Mononuclear cell (primary cell): Measurements from ENCODE around the gene SYNC. TPM values are rescaled to one million over a fixed set of nuclear protein-coding genes. Genes with fewer than 3 reads are reported as not detected.

Experiments used
- H3K27me3 ChIP-seq: 2 replicates; pipeline ENCODE4 v1.6.0; 2011; ENCODE audit warnings: low read length, control low read depth; ENCODE audit not compliant: insufficient read depth
- H3K4me1 ChIP-seq: 2 replicates; pipeline ENCODE4 v1.5.1; 2011; ENCODE audit warnings: mild to moderate bottlenecking, low read length, control low read depth; ENCODE audit not compliant: insufficient read depth
- H3K4me3 ChIP-seq: 2 replicates; pipeline ENCODE4 v1.5.1; 2011; ENCODE audit warnings: mild to moderate bottlenecking, low read length, moderate library complexity
- H3K9me3 ChIP-seq: 2 replicates; pipeline ENCODE4 v1.5.1; 2011; ENCODE audit warnings: low read depth, mild to moderate bottlenecking, control low read depth, low read length
- total RNA-seq: library from RNA; depleted of rRNA; stranded (reverse); fragments of >200 nt; gene quantifications from one replicate; pipeline ENCODE4 v1.2.3, GENCODE V29; 2012

Gene SYNC
- total RNA-seq, 1 donor, result 0.10 TPM

GRCh38 chr1:32733582-32734321, 31.2 kb upstream of the SYNC start:
- H3K27me3 ChIP-seq, result no peaks in the 10 kb centered on the region
- no peaks in the 10 kb centered on the region for H3K9me3 ChIP-seq
- H3K4me1 ChIP-seq, result no peaks in the 10 kb centered on the region
- no peak overlapping the region for H3K4me3 ChIP-seq

- no peaks in the 10 kb centered on the region for H3K9me3 ChIP-seq
- no peak overlapping the region for H3K4me3 ChIP-seq
- H3K4me1 ChIP-seq, result peaks cover 9% of the 10 kb centered on the region
- H3K27me3 ChIP-seq, result no peaks in the 10 kb centered on the region
Observed at GRCh38 chr1:32729254-32730046, 26.9 kb upstream of the SYNC start.

GRCh38 chr1:32728413-32729077, 26.0 kb upstream of the SYNC start:
- Histone ChIP-seq H3K4me3 (no peak overlapping the region), H3K9me3 (no peaks in the 10 kb centered on the region), H3K27me3 (no peaks in the 10 kb centered on the region), H3K4me1 (peaks cover 9% of the 10 kb centered on the region)

GRCh38 chr1:32727876-32728275, 25.3 kb upstream of the SYNC start:
- H3K27me3 ChIP-seq, result no peaks in the 10 kb centered on the region
- peaks cover 9% of the 10 kb centered on the region for H3K4me1 ChIP-seq
- H3K9me3 ChIP-seq, result no peaks in the 10 kb centered on the region

GRCh38 chr1:32725615-32725982, 23.0 kb upstream of the SYNC start:
- Histone ChIP-seq H3K9me3 (no peaks in the 10 kb centered on the region), H3K27me3 (no peaks in the 10 kb centered on the region), H3K4me3 (no peak overlapping the region)

More at GRCh38 chr1:32727876-32728275, 25.3 kb upstream of the SYNC start:
- no peak overlapping the region for H3K4me3 ChIP-seq

GRCh38 chr1:32724678-32725614, 22.4 kb upstream of the SYNC start:
- H3K4me3 ChIP-seq, result no peak overlapping the region
- peaks cover 9% of the 10 kb centered on the region for H3K4me1 ChIP-seq
- no peaks in the 10 kb centered on the region for H3K9me3 ChIP-seq
- no peaks in the 10 kb centered on the region for H3K27me3 ChIP-seq

More at GRCh38 chr1:32725615-32725982, 23.0 kb upstream of the SYNC start:
- H3K4me1 ChIP-seq, result peaks cover 9% of the 10 kb centered on the region

- H3K9me3 ChIP-seq, result no peaks in the 10 kb centered on the region
- H3K4me3 ChIP-seq, result no peak overlapping the region
- H3K4me1 ChIP-seq, result peaks cover under 1% of the 10 kb centered on the region
- H3K27me3 ChIP-seq, result no peaks in the 10 kb centered on the region
Observed at GRCh38 chr1:32719681-32720275, 17.2 kb upstream of the SYNC start.

GRCh38 chr1:32718527-32718926, 16.0 kb upstream of the SYNC start:
- Histone ChIP-seq H3K4me1 (no peaks in the 10 kb centered on the region), H3K9me3 (no peaks in the 10 kb centered on the region), H3K4me3 (no peak overlapping the region), H3K27me3 (no peaks in the 10 kb centered on the region)

GRCh38 chr1:32718036-32718435, 15.5 kb upstream of the SYNC start:
- Histone ChIP-seq H3K9me3 (no peaks in the 10 kb centered on the region), H3K4me1 (no peaks in the 10 kb centered on the region), H3K4me3 (no peak overlapping the region), H3K27me3 (no peaks in the 10 kb centered on the region)

GRCh38 chr1:32717503-32717902, 14.9 kb upstream of the SYNC start:
- peaks cover 2% of the 10 kb centered on the region for H3K4me1 ChIP-seq
- H3K9me3 ChIP-seq, result no peaks in the 10 kb centered on the region
- H3K27me3 ChIP-seq, result no peaks in the 10 kb centered on the region
- H3K4me3 ChIP-seq, result no peak overlapping the region

GRCh38 chr1:32716312-32717148, 14.0 kb upstream of the SYNC start:
- Histone ChIP-seq H3K9me3 (no peaks in the 10 kb centered on the region), H3K4me3 (no peak overlapping the region), H3K4me1 (peaks cover 10% of the 10 kb centered on the region), H3K27me3 (no peaks in the 10 kb centered on the region)

GRCh38 chr1:32715901-32716311, 13.3 kb upstream of the SYNC start:
- no peaks in the 10 kb centered on the region for H3K27me3 ChIP-seq
- no peak overlapping the region for H3K4me3 ChIP-seq
- H3K9me3 ChIP-seq, result no peaks in the 10 kb centered on the region
- H3K4me1 ChIP-seq, result peaks cover 12% of the 10 kb centered on the region

GRCh38 chr1:32714277-32714676, 11.7 kb upstream of the SYNC start:
- Histone ChIP-seq H3K9me3 (no peaks in the 10 kb centered on the region), H3K27me3 (no peaks in the 10 kb centered on the region)

More at GRCh38 chr1:32714277-32714676, 11.7 kb upstream of the SYNC start:
- Histone ChIP-seq H3K4me1 (peaks cover 14% of the 10 kb centered on the region), H3K4me3 (no peak overlapping the region)
